Activated T-cell treated with anti-CD3 and anti-CD28 coated beads, Interleukin-2, amount 50 U/mL, for 24 hours (primary cell): ENCODE measurements around the gene CD96.
"Not testable (repeated sequence)": the region's sequence is repeated elsewhere in the genome, so short reads cannot be mapped to it uniquely, and the experiment has no call there.

ENCODE experiments used
- DNase-seq: peaks from one replicate; pipeline ENCODE4 v3.0.0-alpha.2; 2020
- H3K27ac Mint-ChIP-seq: 2 replicates; pipeline ENCODE4 v1.8.0; 2020; ENCODE audit warnings: mild to moderate bottlenecking, mixed read lengths
- H3K27me3 Mint-ChIP-seq: 2 replicates; pipeline ENCODE4 v1.8.0; 2020; ENCODE audit warnings: mixed read lengths
- H3K36me3 Mint-ChIP-seq: 2 replicates; pipeline ENCODE4 v1.8.0; 2020; ENCODE audit warnings: low read depth, mixed read lengths
- H3K4me1 Mint-ChIP-seq: 2 replicates; pipeline ENCODE4 v1.8.0; 2020; ENCODE audit warnings: low read depth, mixed read lengths
- H3K4me3 Mint-ChIP-seq: 2 replicates; pipeline ENCODE4 v1.8.0; 2020; ENCODE audit warnings: mild to moderate bottlenecking, moderate library complexity, mixed read lengths
- H3K9me3 Mint-ChIP-seq: 2 replicates; pipeline ENCODE4 v1.8.0; 2020; ENCODE audit warnings: mixed read lengths

Gene CD96, protein sequence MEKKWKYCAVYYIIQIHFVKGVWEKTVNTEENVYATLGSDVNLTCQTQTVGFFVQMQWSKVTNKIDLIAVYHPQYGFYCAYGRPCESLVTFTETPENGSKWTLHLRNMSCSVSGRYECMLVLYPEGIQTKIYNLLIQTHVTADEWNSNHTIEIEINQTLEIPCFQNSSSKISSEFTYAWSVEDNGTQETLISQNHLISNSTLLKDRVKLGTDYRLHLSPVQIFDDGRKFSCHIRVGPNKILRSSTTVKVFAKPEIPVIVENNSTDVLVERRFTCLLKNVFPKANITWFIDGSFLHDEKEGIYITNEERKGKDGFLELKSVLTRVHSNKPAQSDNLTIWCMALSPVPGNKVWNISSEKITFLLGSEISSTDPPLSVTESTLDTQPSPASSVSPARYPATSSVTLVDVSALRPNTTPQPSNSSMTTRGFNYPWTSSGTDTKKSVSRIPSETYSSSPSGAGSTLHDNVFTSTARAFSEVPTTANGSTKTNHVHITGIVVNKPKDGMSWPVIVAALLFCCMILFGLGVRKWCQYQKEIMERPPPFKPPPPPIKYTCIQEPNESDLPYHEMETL

DNA sequence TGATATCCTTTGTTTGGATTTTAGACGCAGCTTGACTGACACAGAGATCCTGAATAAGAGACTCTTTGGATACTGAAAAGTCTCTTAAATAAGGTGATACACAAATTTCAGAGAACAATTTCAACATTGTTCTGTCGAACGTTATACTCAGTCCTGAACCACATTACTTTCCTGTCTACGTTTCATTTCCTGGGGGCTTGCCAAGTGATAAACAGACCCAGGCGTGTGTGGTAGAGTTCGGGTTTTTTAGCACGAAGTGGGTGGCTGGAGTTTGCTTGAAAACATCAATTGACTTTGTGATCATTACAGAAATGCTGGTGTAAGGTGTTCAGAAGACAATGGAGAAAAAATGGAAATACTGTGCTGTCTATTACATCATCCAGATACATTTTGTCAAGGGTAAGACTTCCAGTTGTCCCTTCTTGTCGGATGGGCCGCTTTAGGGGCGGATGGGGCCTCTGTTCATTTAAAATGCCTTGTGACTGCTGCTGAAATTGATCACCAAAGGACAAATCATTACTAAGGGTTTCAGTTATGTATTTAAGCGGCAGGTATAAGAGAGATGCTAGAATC, at the start of gene CD96:
CD96 (plus strand) TSS at position 287 of the 573 bp plus-strand sequence; CDS start at position 339, 52 bp downstream.
- H3K9me3 Mint-ChIP-seq: no peaks in the 10 kb centered on the region
- no peaks in the 10 kb centered on the region for H3K27me3 Mint-ChIP-seq
- peaks cover 30% of the 10 kb centered on the region for H3K36me3 Mint-ChIP-seq
- no peak within 1 kb of the TSS for H3K27ac Mint-ChIP-seq
- peak; percentile 61 for DNase-seq
- H3K4me1 Mint-ChIP-seq: peaks cover 92% of the 10 kb centered on the region
- H3K4me3 Mint-ChIP-seq: peak within 1 kb of the TSS; percentile 84

DNA sequence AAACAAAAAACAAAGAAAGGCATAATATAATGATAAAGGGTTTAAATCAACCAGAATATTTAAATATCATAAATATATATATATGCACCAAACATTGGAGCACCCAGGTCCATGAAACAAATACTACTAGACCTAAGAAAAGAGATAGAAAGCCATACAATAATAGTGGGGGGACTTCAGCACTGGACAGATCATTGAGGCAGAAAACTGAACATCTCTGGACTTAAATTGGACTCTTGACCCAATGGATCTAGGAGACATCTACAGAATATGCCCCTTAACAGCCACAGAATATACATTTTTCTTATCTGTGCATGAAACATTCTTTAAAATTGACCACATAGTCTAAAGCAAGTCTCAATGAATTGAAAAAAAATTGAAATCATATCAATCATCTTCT, 48.7 kb upstream of the CD96 start:
- no peaks in the 10 kb centered on the region for H3K27me3 Mint-ChIP-seq
- peaks cover 8% of the 10 kb centered on the region for H3K9me3 Mint-ChIP-seq
- H3K27ac Mint-ChIP-seq: no peak overlapping the region
- H3K4me3 Mint-ChIP-seq: no peak overlapping the region
- H3K36me3 Mint-ChIP-seq: no peaks in the 10 kb centered on the region
- DNase-seq: no peak
- no peaks in the 10 kb centered on the region for H3K4me1 Mint-ChIP-seq

DNA sequence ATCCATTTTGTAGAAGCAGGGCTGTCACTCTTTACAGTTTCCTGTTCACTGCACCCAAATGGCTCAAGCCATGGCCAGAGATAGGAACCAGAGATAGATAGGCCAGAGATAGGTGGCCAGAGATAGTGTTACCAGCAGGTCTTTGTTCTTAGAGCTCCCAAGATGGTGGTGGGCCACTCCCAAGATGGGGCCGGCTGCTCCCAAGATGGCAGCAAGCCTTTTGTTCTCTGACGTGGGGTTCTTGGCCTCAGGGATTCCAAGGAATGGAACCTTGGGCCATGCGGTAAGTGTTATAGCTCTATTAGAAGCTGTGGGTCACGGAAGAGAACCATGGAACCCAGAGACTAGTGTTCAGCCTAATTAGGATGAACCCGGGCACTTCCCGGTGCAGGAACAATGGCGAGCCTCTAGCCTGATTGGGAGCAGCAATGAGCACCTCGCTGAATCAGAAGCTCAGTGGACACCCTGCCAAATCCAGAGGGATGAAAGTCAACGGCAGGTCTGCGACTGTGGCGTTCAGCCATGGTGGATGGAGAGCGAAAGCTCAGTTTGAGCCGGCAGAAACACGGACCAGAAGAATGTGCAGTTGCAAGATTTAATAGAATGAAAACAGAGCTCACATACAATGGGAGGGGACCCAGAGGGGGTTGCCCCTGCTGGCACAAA, 45.0 kb upstream of the CD96 start:
- Mint-ChIP-seq H3K9me3 (peaks cover 11% of the 10 kb centered on the region), H3K27ac (no peak overlapping the region), H3K27me3 (no peaks in the 10 kb centered on the region), H3K36me3 (no peaks in the 10 kb centered on the region), H3K4me3 (no peak overlapping the region), H3K4me1 (no peaks in the 10 kb centered on the region)
- no peak for DNase-seq

DNA sequence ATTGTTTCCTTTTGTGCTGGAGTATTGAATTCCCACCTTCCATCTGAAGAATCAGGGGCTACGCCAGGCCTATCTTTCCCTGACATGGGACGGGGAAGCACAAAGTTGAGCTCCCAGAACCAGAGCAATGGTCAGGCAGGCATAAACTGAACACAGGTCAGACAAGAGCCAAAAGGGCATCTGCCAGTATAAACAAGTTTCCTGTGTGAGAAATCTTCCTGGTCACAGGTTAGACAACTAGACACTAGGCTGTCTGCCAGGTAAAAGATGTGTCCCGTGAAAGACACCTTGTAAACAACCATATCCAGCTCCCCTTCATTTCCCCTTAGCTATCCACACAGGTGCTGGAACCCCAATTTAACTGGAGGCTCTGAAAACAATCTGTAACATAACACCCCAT, 44.0 kb upstream of the CD96 start:
- no peak for DNase-seq
- H3K27me3 Mint-ChIP-seq: no peaks in the 10 kb centered on the region

DNA sequence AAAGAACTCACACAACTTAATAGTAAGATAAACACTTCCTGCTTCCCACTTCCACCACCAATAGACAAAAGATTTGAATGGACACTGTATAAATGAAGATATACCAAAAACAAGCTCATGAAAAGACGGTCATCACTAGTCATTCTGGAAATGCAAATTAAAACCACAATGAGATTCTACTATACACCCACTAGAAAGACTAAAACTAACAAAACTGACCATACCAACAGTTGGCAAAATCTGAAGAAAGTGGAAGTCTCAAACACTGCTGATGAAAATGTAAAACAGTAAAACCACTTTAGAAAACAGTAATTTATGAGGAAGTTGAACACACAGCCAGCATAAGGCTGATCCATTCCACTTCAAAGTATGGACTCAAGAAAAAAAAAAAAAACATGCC, 35.6 kb upstream of the CD96 start:
- H3K27me3 Mint-ChIP-seq: no peaks in the 10 kb centered on the region
- peaks cover 5% of the 10 kb centered on the region for H3K4me1 Mint-ChIP-seq
- no peak overlapping the region for H3K27ac Mint-ChIP-seq
- H3K36me3 Mint-ChIP-seq: no peaks in the 10 kb centered on the region
- H3K4me3 Mint-ChIP-seq: no peak overlapping the region
- H3K9me3 Mint-ChIP-seq: peaks cover 7% of the 10 kb centered on the region
- no peak for DNase-seq

More for the DNA sequence above, 44.0 kb upstream of the CD96 start:
- H3K36me3 Mint-ChIP-seq: no peaks in the 10 kb centered on the region
- H3K4me1 Mint-ChIP-seq: no peaks in the 10 kb centered on the region
- peaks cover 12% of the 10 kb centered on the region for H3K9me3 Mint-ChIP-seq
- no peak overlapping the region for H3K4me3 Mint-ChIP-seq
- no peak overlapping the region for H3K27ac Mint-ChIP-seq

DNA sequence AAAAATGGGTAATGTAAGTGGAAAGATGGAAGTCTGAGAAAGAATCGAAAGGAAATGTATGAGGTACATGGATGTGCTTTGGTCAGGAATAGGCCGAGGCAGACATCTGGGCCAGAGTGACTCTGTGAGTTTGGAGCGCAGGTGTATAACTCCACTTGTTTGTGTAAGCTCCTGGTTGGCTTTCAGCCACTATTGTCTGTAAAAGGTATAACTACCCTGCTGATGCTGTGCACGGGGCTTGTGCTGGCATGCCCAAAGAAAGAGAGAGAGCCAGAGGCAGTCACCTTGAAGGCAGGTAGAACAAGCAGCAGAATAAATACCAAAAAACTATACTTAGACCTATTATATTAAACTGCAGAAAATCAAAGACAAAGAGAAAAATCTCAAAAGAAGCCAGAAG, 32.7 kb upstream of the CD96 start:
- Mint-ChIP-seq H3K4me3 (no peak overlapping the region), H3K36me3 (no peaks in the 10 kb centered on the region), H3K9me3 (no peaks in the 10 kb centered on the region), H3K27ac (no peak overlapping the region), H3K4me1 (peaks cover 5% of the 10 kb centered on the region), H3K27me3 (no peaks in the 10 kb centered on the region)
- DNase-seq: no peak

DNA sequence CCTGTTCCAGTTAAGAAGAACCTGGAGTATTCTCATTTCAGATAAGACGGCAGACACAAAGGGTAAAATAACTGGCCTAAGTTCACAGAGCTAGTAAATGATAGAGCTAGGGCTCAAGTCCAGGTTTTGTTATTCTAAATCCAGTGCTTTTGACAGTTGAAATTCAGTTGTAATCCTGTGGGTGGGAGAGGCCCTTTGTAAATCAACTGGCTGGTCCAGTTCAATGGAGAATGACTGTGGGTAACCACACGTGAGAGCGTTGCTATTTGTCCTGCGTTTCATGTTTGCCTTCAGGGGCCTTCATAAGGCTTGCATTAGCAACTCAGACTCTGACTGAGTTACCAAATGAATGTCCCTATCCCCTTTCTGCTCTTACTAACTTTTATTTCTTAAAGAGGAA, 24.2 kb upstream of the CD96 start:
- no peak overlapping the region for H3K27ac Mint-ChIP-seq

DNA sequence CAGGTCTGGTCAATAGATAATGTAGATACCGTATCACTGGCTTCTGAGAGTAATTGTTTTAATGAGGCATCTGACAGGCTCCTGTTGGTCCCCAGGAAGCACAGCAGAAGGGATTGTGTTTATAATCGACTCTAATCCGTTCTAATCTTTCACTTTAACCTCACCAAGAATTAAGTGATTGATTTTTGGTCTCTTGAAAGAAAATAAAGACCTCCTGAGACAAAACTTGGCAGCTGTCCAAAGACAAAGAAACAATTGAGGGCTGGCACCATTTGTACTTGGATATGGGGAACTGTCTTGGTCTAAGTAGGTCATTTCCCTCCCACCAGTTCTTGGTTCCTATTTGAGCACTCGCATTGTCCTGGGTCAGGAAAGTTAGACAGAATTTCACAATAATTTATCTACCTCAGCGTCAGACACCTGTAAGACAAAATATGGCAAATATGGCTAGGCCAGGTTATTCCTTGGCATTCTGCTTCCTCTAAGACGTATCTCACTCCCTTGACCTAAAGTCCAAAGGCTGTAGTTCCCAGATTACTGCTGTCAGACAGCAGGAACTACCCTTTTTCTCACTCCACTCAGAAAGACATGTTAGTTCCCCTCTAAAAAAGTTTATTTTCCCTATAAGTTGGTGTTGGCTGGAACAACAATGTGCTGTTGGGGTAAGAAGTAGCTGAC, 22.7 kb upstream of the CD96 start:
- H3K27ac Mint-ChIP-seq: no peak overlapping the region
- no peaks in the 10 kb centered on the region for H3K27me3 Mint-ChIP-seq
- no peaks in the 10 kb centered on the region for H3K36me3 Mint-ChIP-seq
- no peak overlapping the region for H3K4me3 Mint-ChIP-seq
- DNase-seq: no peak
- no peaks in the 10 kb centered on the region for H3K4me1 Mint-ChIP-seq
- H3K9me3 Mint-ChIP-seq: no peaks in the 10 kb centered on the region

More for the DNA sequence above, 24.2 kb upstream of the CD96 start:
- H3K4me3 Mint-ChIP-seq: no peak overlapping the region
- H3K9me3 Mint-ChIP-seq: no peaks in the 10 kb centered on the region
- H3K27me3 Mint-ChIP-seq: no peaks in the 10 kb centered on the region
- no peak for DNase-seq
- H3K4me1 Mint-ChIP-seq: no peaks in the 10 kb centered on the region
- no peaks in the 10 kb centered on the region for H3K36me3 Mint-ChIP-seq

DNA sequence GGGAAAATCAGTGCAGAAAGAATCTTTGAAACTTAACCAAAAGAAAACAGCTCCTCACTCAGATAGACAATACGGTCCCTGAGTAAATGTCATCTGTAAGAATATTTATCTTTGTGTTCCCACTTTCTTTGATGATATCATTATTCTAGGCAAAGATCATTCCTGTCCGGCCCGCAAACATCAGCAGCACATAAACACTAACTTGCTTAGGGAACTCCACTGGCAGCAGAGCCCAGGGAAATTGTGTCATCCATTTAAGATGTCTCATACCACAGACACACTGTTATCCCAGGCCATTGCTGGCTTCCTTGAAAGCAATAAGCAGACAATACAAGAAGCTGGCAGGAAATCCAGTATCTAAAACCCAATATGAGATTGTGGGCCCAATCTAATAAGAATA, 20.1 kb upstream of the CD96 start:
- Mint-ChIP-seq H3K27me3 (no peaks in the 10 kb centered on the region), H3K36me3 (no peaks in the 10 kb centered on the region), H3K9me3 (no peaks in the 10 kb centered on the region), H3K4me3 (no peak overlapping the region), H3K27ac (no peak overlapping the region), H3K4me1 (no peaks in the 10 kb centered on the region)
- no peak for DNase-seq

DNA sequence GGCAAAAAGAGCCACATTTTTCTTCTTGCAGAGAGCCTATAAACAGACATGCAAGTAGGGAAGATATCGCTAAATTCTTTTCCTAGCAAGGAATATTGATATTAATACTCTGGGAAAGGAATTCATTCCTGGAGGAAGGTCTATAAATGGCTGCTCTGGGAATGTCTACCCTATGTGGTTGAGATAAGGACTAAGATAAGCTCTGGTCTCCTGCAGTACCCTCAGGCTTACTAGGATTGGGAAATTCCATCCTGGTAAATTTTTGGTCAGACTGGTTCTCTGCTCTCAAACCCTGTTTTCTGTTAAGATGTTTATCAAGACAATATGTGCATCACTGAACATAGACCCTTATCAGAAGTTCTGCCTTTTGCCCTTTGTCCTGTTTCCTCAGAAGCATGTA, 17.5 kb upstream of the CD96 start:
- not testable (repeated sequence) for H3K36me3 Mint-ChIP-seq, H3K9me3 Mint-ChIP-seq, H3K27me3 Mint-ChIP-seq, H3K27ac Mint-ChIP-seq, DNase-seq, H3K4me3 Mint-ChIP-seq, H3K4me1 Mint-ChIP-seq

DNA sequence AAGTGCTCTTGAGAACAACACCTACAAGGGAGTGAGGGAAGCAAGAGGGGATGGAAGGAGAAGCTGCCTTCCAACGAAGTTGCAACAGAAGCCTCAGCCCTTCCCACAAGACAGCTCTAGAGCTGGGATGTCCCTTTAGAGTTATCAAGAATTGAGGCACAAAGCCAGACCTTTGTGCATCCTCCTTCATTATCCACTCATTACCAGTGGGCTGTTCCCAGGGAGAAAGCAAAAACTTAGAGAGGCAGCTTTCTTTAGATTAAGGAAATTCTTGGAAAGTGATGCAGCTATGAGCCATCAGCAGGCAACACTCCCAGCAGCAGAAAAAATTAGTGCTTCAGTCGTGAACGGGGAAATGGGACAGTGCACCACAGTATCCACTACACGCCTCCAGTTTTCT, 10.6 kb upstream of the CD96 start:
- no peaks in the 10 kb centered on the region for H3K27me3 Mint-ChIP-seq
- no peaks in the 10 kb centered on the region for H3K36me3 Mint-ChIP-seq
- H3K4me1 Mint-ChIP-seq: peaks cover 17% of the 10 kb centered on the region
- no peak for DNase-seq
- no peak overlapping the region for H3K27ac Mint-ChIP-seq
- H3K4me3 Mint-ChIP-seq: no peak overlapping the region
- peaks cover 3% of the 10 kb centered on the region for H3K9me3 Mint-ChIP-seq

DNA sequence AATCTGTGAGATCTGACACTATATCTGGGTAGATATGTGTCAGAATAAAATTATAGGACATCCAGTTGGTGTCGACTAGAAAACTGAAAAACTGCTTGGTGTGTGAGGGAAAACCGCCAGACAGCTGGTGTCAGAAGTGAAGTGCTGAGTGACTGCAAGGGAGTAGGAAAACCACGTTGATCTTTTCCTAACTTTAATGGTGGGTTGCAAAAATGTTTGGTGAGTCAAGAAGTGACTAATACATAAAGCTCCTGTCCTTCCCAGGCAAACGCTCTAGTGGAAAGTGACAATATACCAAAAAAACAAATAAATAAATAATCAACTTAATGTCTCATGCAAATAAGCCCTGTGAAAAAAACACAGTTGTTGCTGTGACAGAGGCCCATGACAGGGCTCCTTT, 7.3 kb upstream of the CD96 start:
- H3K4me1 Mint-ChIP-seq: peaks cover 44% of the 10 kb centered on the region
- H3K36me3 Mint-ChIP-seq: no peaks in the 10 kb centered on the region
- peaks cover 3% of the 10 kb centered on the region for H3K9me3 Mint-ChIP-seq
- DNase-seq: no peak
- H3K27me3 Mint-ChIP-seq: no peaks in the 10 kb centered on the region
- H3K27ac Mint-ChIP-seq: no peak overlapping the region
- H3K4me3 Mint-ChIP-seq: no peak overlapping the region

DNA sequence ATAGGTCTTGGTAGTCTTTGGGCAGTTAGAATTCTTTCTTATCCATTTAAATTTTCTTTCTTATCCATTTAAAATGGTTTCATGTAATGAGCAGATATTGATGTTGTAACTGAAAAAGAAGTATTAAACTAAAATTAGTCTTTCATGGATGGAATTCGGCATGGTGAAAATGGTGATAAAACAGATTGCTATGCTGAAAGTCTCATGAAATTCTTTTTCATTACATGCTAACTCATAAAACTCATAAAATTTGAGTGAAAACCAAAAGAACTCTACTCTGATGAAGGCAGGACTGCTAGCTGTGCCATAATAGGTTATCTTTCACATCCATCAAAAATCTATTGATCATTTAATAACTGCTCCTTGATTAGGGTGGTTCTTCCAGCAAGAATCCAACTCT, 3.9 kb upstream of the CD96 start:
- Mint-ChIP-seq H3K36me3 (peaks cover 5% of the 10 kb centered on the region), H3K4me3 (no peak overlapping the region), H3K4me1 (peaks cover 77% of the 10 kb centered on the region), H3K9me3 (no peaks in the 10 kb centered on the region), H3K27ac (peak overlapping the region; percentile 87), H3K27me3 (no peaks in the 10 kb centered on the region)
- no peak for DNase-seq

DNA sequence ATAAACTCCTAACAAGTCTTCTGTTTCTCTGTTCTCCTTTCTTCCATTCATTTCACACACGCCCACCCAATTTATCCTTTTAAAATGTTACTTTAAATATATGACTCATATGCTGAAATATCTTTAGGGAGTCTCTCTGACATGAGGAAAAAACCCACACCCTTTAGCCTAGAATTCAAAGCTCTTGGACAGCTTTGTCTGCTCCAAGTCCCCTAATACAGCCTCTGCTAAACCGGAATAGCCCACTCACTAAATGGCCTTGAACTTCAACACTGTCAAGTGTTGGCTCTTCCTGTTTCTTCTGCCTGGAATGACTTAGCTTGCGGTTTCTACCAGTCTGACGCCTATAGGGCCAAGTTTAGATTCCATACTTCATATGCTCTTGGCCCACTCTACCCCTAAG, 3.3 kb upstream of the CD96 start:
- Mint-ChIP-seq H3K4me3 (peak overlapping the region; percentile 70), H3K9me3 (no peaks in the 10 kb centered on the region), H3K27me3 (no peaks in the 10 kb centered on the region), H3K4me1 (peaks cover 81% of the 10 kb centered on the region), H3K27ac (peak overlapping the region; percentile 87), H3K36me3 (peaks cover 6% of the 10 kb centered on the region)
- no peak for DNase-seq
